HUES48 (cell line): ENCODE measurements around the gene CENPP.
"Not testable (repeated sequence)": the region's sequence is repeated elsewhere in the genome, so short reads cannot be mapped to it uniquely, and the experiment has no call there.

Source experiments
- H3K27ac ChIP-seq: one replicate; pipeline ENCODE4 v1.7.0; 2013; ENCODE audit warnings: low read depth, low read length, inconsistent platforms
- H3K27me3 ChIP-seq: 2 replicates; pipeline ENCODE4 v1.6.1; 2013; ENCODE audit warnings: mild to moderate bottlenecking, low read length; ENCODE audit not compliant: control insufficient read depth, insufficient read depth
- H3K36me3 ChIP-seq: 2 replicates; pipeline ENCODE4 v1.6.1; 2013; ENCODE audit warnings: low read length; ENCODE audit not compliant: control insufficient read depth, insufficient read depth
- H3K4me1 ChIP-seq: 2 replicates; pipeline ENCODE4 v1.6.1; 2013; ENCODE audit warnings: mild to moderate bottlenecking, low read length; ENCODE audit not compliant: control insufficient read depth, insufficient read depth
- H3K4me3 ChIP-seq: 2 replicates; pipeline ENCODE4 v1.5.1; 2013; ENCODE audit warnings: mild to moderate bottlenecking, low read depth, low read length
- H3K9ac ChIP-seq: 2 replicates; pipeline ENCODE4 v1.6.1; 2013; ENCODE audit warnings: mild to moderate bottlenecking, low read depth, low read length, moderate library complexity
- H3K9me3 ChIP-seq: 2 replicates; pipeline ENCODE4 v1.6.1; 2013; ENCODE audit warnings: low read length; ENCODE audit not compliant: control insufficient read depth, insufficient read depth

CENPP gene

DNA sequence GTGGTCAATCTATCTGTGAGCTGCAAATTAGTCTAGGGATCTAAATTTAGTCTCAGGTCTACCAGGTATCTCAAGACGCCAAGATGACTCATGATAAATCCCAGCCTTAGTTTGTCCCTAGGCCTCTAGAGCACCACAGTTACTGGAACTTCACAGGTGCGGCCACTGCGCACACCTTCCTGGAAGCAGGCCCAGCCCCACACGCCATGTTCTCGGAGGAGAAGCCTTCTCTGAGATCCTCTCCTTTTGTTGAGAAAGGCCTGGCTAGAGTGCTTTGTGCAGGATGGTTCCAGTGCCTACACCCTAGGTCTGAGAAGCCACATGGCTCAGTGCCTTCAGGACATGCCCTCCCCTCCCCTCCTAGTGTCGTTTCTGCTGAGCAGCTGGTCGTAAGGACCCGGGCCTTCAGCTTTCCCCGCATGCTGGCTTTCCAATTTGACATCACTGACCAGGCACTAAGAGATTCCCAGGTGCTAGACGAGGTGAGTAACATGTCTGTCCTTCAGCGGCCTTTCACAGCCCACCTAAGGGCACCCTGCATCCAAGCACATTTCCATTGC is 292.3 kb downstream of the CENPP start:
- no peaks in the 10 kb centered on the region for H3K4me1 ChIP-seq
- no peak overlapping the region for H3K4me3 ChIP-seq
- H3K27me3 ChIP-seq: no peaks in the 10 kb centered on the region
- H3K36me3 ChIP-seq: peaks cover 67% of the 10 kb centered on the region
- no peak overlapping the region for H3K9ac ChIP-seq
- H3K9me3 ChIP-seq: no peaks in the 10 kb centered on the region
- no peak overlapping the region for H3K27ac ChIP-seq

DNA sequence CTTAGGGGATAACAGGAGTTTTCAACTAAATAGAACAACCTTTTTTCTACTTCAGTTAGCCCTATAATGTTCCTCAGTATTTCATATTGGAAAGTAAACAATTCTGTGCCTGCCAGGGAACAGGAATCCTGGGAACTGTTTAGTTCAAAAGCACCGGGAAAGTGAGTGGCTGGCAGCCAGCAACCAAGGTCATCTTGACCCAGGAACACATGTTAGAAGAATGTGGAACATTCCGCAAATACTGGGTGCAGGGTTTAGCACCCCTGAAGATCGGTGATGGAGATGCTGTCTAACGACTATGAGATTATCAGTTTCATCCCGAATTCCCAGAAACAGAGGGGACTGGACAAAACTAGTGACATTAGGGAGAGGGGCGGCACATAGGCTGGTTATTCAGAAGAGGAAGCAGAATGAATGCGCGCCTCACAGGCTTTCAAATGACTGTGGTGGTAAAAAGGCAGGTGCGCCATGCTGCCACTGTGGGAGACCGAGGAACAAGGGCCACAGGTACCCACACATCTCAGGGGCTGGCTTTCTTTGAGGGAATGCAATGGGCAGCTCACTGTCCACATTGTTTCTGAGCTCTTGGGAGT is 293.0 kb downstream of the CENPP start:
- Histone ChIP-seq H3K27ac (no peak overlapping the region), H3K9me3 (no peaks in the 10 kb centered on the region), H3K9ac (no peak overlapping the region), H3K36me3 (peaks cover 61% of the 10 kb centered on the region), H3K4me3 (no peak overlapping the region), H3K27me3 (no peaks in the 10 kb centered on the region), H3K4me1 (no peaks in the 10 kb centered on the region)

GRCh38 chr9:92619601-92620300 is 294.0 kb downstream of the CENPP start:
- H3K9ac ChIP-seq: no peak overlapping the region
- no peaks in the 10 kb centered on the region for H3K27me3 ChIP-seq
- no peak overlapping the region for H3K4me3 ChIP-seq
- peaks cover 51% of the 10 kb centered on the region for H3K36me3 ChIP-seq
- no peak overlapping the region for H3K27ac ChIP-seq
- H3K4me1 ChIP-seq: no peaks in the 10 kb centered on the region
- H3K9me3 ChIP-seq: no peaks in the 10 kb centered on the region

DNA sequence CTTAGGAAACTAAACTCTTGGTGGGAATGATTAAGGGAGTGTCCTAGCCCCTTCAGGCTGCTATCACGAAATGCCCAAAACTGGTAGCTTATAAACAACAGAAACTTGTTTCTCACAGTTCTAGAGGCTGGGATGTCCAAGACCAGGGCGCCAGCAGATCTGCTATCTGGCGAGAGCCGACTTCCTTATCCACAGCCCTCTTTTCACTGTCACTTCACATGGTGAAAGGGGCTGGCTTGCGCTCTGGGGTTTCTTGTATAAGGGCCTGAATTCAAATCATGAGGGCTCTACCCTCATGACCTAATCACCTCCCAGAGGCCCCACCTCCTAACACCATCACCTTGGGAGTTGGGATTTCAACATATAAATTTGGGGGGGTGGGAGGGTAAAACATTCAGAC is 295.1 kb downstream of the CENPP start:
- H3K4me3 ChIP-seq: no peak overlapping the region
- no peaks in the 10 kb centered on the region for H3K27me3 ChIP-seq
- H3K36me3 ChIP-seq: peaks cover 40% of the 10 kb centered on the region; the same call in 1 of the 2 replicates
- H3K9me3 ChIP-seq: no peaks in the 10 kb centered on the region
- H3K9ac ChIP-seq: no peak overlapping the region
- no peak overlapping the region for H3K27ac ChIP-seq
- no peaks in the 10 kb centered on the region for H3K4me1 ChIP-seq

DNA sequence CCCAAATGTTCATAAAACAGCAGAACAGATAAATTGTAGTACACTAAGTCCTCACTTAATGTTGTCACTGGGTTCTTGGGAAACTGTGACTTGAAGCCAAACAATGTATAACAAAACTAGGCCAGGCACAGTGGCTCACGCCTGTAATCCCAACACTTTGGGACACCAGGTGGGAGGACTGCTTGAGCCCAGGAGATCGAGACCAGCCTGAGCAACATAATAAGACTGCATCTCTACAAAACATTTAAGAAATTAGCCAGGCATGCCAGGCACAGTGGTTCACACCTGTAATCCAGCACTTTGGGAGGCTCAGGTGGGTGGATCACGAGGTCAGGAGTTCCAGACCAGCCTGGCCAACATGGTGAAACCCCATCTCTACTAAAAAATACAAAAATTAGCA is 298.2 kb downstream of the CENPP start:
- H3K36me3 ChIP-seq: peaks cover 15% of the 10 kb centered on the region; the same call in 1 of the 2 replicates
- not testable (repeated sequence) for H3K27me3 ChIP-seq, H3K4me1 ChIP-seq

DNA sequence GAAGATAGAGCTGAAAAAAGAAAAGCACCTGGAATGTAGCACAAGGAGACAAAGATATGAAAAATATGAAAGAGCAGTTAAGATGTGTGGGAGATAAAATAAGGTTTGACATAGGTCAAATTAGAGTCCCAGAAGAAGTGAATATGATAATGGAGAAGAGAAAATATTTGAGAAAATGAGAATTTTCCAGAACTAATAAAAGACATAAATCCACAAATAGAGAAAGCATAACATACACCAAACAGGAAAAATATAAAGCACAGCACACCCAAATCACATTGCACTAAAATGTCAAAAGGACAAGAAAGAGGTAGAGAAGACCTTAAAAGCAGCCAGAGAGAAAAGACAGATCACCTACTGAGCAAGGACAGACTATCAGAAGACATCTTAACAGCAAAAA is 300.7 kb downstream of the CENPP start:
- Histone ChIP-seq H3K9me3 (no peaks in the 10 kb centered on the region), H3K9ac (no peak overlapping the region), H3K4me1 (no peaks in the 10 kb centered on the region), H3K4me3 (no peak overlapping the region), H3K27me3 (no peaks in the 10 kb centered on the region), H3K36me3 (no peaks in the 10 kb centered on the region), H3K27ac (no peak overlapping the region)

More for the DNA sequence above, 298.2 kb downstream of the CENPP start:
- not testable (repeated sequence) for H3K27ac ChIP-seq, H3K4me3 ChIP-seq, H3K9ac ChIP-seq, H3K9me3 ChIP-seq

DNA sequence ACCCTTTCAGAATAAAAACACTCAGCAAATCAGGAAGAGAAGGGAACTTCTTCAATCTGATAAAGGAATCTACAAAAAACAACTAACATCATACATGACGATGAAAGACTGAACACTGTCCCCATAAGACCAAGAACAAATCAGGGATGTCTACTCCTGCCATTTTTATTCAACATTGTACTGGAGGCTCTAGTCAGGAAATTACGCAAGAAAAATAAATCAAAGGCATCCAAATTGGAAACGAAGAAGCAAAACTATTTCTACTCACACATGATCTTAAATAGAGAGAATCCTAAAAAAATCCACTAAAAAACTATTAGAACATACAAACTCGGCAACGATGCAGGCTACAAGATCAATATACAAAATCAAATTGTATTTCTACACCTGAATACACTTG is 301.9 kb downstream of the CENPP start:
- Histone ChIP-seq H3K4me1 (no peaks in the 10 kb centered on the region), H3K36me3 (peaks cover 8% of the 10 kb centered on the region), H3K27ac (no peak overlapping the region)

GRCh38 chr9:92631452-92632343 is 305.9 kb downstream of the CENPP start:
- no peaks in the 10 kb centered on the region for H3K27me3 ChIP-seq
- no peak overlapping the region for H3K9ac ChIP-seq
- peaks cover 30% of the 10 kb centered on the region for H3K36me3 ChIP-seq
- H3K9me3 ChIP-seq: no peaks in the 10 kb centered on the region
- H3K27ac ChIP-seq: no peak overlapping the region
- H3K4me1 ChIP-seq: no peaks in the 10 kb centered on the region
- no peak overlapping the region for H3K4me3 ChIP-seq

More for the DNA sequence above, 301.9 kb downstream of the CENPP start:
- Histone ChIP-seq H3K9ac (no peak overlapping the region), H3K9me3 (no peaks in the 10 kb centered on the region), H3K4me3 (no peak overlapping the region), H3K27me3 (no peaks in the 10 kb centered on the region)

- Histone ChIP-seq H3K36me3 (peaks cover 39% of the 10 kb centered on the region), H3K27me3 (no peaks in the 10 kb centered on the region), H3K4me1 (no peaks in the 10 kb centered on the region), H3K9ac (no peak overlapping the region), H3K9me3 (no peaks in the 10 kb centered on the region), H3K27ac (no peak overlapping the region), H3K4me3 (no peak overlapping the region)
These were observed 306.9 kb downstream of the CENPP start for GRCh38 chr9:92632641-92633040.

GRCh38 chr9:92633614-92634278 is 308.0 kb downstream of the CENPP start:
- H3K4me3 ChIP-seq: no peak overlapping the region
- H3K27ac ChIP-seq: no peak overlapping the region
- no peaks in the 10 kb centered on the region for H3K4me1 ChIP-seq
- peaks cover 49% of the 10 kb centered on the region for H3K36me3 ChIP-seq
- H3K9me3 ChIP-seq: no peaks in the 10 kb centered on the region
- no peaks in the 10 kb centered on the region for H3K27me3 ChIP-seq
- no peak overlapping the region for H3K9ac ChIP-seq
